Stimulated activated CD4-positive, alpha-beta T cell treated with anti-CD3 and anti-CD28 coated beads, Interleukin-4, amount 100 ng/mL, for 1 hour (primary cell): Measurements from ENCODE around the gene PSMC2.
A peak's percentile ranks its signal among the peaks of the same experiment; 100 is the strongest.

ENCODE experiments used
- DNase-seq: peaks from one replicate; pipeline ENCODE4 v3.0.0-alpha.2; 2020

PSMC2 gene

DNA sequence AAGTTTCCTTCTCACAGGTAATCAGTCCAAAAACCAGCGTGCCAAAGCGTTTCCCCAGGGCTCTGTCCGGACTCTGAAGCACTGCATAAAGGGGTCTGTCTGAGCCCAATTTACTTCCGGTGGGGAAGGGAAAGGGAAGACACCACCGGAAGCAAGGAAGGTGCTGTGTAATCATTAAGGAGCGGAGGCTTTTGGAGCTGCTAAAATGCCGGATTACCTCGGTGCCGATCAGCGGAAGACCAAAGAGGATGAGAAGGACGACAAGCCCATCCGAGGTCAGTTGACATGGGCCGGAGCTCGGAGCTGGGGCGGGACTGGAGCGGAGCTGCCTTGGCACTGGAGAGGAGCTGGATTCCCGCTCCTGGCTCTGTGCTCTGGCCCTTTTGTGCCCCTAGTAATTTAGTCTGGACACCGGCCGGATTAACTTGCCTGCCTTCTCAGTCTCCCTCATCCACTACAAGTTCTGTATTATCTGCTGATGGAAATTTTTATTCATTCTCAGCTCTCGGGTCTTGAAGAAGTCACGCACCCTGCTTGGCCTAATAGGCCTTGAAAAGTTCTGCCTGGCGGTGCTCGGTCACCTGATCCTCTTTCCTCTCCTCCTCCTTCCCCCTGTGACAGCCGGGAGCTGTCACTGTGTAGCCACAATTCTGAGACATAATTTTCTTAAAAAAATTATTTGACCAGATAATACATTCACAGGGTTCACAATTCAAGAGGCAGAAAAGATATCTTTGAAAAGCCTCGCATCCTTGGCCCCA, at the start of gene PSMC2:
Gene PSMC2 (plus strand): TSS at position 137 of the 761 bp plus-strand sequence. CDS start 69 bp downstream, at position 206.
- DNase-seq: peak; percentile 72

DNA sequence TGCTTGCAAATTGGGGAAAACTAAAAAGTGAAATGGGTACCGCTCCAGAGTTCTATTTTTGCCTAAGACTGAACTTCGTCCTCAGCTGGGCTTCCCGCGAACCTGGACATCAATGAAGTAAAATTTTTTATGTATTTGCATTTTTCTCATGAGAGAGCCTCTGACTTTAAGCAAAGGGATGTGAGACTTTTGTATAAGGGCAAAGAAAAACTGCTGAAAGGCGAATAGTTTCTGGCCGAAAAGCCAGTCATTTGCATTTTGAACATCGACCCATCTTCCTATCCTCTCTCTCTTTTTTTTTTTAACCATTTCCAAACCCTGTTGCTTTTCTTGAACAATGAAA, 49.6 kb upstream of the PSMC2 start:
- no peak for DNase-seq

DNA sequence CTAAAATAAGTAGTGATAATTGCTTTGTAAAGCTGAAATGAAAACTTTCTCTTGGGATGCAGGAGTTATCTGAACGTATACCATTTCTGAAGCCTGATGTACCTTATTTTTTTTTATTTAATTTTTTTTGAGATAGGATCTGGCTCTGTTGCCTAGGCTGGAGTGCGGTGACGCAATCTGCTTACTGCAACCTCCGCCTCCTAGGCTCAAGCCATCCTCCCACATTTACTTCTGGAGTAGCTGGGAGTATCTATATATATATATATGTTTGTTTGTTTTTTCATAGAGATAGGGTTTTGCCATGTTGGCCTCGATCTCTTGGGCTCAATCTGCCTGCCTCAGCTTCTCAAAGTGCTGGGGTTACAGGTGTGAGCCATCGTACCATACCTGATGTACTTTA, 47.8 kb upstream of the PSMC2 start:
- DNase-seq: no peak

DNA sequence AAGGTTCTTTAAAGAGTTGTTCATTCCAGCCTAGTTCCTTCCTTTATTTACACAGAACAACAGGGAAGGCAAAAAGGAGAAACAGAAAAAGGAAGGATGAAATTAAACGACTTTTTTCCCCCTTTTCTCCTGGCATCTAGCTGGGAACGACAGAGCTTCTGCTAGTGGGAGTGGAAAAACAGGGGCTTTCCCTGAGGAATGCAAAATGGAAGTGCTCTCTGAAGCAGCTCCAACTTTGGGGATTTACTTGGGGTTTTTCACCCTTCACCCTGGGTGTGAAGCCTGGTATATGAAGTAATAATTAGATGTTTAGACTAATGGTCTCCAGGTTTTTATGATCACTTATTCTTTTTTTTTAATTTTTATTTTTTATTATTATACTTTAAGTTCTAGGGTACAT, 46.0 kb upstream of the PSMC2 start:
- DNase-seq: no peak

DNA sequence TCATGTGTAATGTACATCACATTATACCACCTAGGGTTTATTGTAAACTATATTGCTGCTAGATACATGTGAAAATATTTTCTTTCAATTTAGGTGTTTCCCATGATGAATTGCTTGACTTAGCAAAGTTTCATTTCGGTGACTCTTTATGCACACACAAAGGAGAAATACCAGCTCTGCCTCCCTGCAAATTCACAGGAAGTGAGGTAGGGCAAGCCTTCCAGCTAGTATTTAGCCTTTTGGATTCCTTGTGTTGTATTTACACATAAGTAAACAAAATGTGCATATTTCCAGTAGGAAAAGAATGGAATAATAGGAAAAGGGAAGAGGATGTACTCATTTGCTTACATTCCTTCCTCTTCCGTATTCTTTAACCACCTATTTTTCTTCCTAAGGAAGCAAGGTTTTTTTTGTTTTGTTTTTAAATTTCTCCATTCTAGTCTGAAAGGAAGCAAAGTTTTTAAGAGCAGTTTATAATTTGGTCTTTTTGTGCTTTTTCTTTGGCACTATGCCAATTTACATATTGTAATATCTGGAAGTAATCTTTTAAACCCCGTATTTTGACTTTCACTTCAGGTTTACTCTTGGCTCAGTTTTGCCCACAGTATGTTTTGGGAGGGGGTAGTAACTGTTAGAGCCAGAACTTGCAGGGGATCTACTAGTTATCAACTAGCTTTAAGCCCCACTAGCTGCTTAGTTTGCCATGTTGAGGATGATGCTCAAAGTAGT, 39.8 kb upstream of the PSMC2 start:
- no peak for DNase-seq

DNA sequence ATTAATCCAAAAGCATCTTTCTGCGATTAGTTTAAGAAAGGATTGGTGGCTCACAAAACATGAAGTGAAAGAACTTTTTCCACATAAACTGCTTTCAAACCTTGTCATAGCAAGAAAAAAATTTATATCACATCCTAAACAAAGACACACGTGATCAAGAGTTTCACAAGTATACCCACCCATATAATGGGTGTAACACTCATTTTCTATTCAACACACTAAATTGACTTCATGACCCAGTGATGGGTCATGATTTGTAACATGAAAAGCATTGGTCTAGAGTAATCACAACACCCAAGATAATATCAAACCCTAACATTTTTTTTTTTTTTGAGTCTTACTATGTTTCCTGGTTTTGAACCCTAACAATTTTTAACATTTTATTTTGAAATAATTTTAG, 32.6 kb upstream of the PSMC2 start:
- no peak for DNase-seq

DNA sequence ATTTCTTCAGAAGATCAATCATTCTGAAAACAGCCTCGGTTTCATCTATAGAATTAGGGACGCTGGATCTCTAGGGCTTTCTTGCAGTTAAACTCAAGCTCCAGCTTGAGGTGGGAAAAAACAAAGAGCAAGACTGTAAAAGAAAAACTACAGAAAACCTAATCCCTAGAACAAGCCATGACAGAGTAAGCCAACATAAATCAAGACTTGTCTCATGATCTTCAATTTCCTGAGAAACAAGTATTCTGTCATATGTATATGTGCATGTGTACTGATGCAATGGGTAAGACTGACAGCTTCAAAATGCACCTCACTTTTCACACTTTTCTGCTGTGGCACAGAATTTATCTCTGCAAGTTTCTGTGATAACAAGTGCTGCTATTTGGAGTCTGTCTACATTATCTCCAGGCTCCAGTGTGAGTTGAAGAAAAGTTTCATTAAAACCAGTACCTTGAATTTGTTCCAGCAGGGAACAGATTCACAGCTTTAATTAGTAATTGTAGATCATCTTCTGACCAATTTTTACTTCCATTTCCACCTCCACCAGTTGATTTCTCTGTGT, 31.0 kb upstream of the PSMC2 start:
- DNase-seq: no peak

DNA sequence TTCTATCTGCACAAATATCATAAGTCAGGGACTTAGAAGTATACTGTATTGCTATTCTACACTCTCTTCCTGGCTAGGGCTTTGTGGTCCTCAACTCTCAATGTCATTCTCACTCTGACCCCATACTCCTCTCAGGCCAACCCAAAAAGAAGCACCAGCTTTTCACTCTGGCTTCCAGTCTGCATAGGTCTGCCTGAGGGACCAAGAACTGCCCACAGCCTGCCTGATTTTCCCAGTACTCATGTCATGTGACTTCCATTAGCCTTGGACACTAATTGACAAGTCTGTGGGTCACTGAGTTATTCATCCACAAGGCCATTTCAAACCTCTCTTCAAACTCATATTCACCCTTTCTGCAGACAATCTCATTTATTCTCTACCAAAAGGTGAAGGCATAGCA, 30.4 kb upstream of the PSMC2 start:
- DNase-seq: no peak

DNA sequence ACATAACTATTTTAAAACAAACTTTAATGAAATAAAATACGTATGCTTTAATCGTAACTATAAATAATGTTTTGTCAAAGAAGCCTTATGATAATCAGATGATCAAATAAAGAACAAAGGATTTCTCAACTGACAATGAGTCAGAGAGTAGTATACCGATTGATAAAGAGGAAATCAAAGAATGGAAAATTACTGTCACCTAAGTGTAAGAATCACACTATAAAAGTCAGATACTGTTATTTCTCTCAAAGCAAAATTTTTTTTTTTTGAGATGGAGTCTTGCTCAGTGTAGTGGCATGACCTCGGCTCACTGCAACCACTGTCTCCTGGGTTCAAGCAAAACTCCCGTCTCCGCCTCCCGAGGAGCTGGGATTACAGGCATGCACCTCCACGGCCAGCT, 21.7 kb upstream of the PSMC2 start:
- no peak for DNase-seq

DNA sequence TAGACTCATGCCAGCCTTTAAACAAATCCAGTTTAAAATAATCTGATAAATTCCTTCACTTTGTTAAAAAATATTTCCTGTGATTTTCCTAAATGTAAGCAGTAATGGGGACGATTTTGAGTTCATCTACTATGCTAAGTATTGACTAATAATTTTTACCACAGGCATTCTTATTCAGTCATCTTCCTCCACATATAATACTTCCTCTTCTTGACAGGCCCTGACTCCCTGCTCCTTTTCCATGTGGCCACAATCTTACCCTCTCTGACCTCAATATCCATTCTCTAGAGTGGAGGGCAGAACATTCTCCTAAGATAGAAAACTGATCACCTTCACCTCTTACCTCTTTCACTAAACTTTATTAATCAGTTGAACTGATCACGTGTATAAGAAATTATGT, 10.7 kb upstream of the PSMC2 start:
- no peak for DNase-seq

DNA sequence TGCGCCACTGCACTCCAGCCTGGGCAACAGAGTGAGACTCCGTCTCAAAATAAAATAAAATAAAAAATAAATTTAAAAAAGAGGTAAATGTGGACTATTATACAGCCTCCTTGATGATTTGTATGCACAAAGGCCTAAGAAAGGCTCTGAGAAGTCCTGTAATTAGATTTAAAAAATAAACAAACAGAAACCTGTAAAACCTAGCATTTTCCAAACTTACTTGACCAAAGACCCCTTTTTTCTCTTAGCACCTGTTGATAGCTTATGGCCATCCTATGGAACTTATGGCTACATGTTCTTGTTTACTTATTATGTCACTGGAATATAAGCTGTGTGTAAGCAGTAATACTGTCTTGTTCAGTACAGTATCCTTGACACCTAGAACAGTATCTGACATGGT, 8.6 kb upstream of the PSMC2 start:
- no peak for DNase-seq

DNA sequence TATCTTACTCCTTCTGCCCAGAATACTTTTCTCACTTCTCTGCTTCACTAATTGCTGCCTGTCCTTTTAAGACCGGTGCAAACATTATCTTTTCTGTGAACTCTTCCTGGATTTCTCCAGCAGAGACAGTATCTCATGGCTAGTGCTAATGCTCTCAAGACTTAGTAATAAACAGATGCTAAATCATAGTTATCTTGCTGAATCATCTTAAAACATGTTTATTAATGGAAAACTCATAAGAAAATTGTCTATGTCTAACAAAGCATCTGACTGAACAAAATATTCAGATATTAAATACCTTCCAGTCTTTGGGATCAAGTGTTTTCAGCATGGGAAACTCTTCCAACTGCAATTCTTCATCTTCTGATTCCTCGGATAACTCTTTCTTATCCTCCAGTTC, 6.0 kb upstream of the PSMC2 start:
- DNase-seq: no peak

DNA sequence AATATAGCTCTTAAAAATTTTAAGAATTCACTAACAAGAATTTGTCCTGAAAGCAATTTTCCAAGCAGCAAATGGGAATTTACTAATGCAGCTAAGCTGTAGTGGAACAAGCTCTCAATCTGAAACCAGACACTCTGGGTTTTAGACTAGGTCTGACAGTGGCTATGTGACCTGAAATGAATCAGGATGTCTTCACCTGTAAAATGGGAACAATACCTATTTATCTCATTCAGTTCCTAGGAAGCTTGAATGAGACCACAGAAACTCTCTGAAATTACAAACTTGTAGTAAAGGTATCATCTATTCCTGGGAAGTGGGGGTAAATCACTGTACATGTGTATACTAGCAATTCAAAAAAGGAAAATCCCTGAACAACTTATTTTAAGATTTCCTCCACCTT, 4.1 kb upstream of the PSMC2 start:
- no peak for DNase-seq

DNA sequence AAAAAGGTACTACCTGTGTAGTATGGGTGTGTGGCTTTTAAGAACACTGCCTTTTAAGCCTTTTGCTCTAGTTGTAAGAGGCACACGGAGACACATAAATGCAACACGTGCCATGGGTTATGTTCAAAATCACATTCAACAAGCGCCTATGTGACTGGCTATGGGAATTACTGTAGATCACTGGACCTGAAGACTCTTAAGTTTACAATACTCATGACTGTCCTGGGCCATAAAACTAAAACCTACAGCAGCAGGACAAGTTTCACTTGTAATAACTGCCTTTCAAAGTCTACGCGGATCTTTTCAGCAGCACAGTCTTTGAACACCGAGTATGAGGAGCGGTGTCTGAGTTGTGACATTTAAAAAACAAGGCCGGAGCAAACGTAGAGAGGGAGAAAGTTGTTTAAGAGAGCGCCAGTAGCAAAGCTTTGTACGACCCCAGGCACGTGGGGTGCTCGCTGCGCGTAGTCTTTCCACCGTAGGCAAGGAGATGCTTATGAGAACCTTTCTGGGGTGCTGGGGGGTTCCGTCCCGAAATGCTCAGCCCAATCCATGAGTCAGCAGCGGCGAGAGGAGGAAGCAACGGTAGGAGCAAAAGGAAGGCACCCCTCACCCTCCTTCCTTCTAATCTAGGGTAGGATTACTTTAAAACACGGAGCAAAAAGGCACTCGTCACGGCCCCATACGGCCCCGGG, 3.5 kb upstream of the PSMC2 start:
- DNase-seq: peak; percentile 39

DNA sequence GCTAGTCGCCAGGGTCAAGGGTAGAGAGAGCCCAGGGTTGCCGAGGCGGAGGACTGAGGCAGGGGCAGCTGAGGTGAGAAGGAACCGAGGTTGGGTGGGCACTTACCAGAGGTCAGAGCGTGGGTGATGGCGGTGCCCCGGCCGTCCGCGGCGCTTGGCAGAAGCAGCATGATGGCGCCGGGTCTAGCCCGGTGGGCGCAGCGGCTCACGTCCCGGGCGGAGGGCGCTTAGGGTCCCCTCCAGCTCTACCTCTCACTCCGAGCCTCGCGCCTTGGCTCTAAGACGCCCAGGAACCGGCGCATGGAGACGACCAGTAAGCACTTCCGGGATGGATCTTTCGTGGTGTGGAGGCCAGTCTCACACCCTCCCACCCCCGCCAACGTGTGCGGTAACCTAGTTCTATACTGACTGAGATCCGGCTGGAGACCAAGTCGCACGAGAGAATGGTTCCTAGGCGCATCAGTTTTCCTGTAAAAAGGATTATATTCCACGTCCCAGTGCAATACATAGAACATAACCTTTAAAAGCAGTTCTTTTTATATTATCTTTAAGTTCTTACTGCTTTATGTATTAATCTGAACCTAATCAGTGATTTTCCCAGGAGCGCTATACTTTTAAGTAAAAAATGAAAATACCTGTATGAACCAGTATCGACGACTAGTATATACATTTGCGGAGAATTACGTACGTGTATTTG, 2.8 kb upstream of the PSMC2 start, which contains the start of gene DNAJC2:
Gene DNAJC2 (minus strand): TSS at position 315 of the 697 bp plus-strand sequence. CDS start 145 bp downstream, at position 170.
- DNase-seq: peak; percentile 83

DNA sequence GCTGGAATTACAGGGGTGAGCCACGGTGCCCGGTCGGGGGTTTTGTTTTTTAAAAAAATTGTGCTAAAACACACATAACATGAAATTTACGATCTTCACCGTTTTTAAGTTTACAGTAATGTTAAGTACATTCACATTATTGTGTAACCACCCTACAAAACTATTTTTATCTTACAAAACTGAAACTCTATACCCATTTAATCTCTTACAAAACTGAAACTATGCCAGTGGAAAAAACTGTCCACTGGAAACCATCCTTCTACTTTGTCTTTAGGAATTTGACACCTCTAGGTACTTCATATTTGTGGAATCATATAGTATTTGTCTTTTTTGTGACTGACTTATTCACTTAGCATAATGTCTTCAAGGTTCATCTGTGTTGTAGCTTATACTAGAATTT, 1.0 kb upstream of the PSMC2 start:
- DNase-seq: no peak

DNA sequence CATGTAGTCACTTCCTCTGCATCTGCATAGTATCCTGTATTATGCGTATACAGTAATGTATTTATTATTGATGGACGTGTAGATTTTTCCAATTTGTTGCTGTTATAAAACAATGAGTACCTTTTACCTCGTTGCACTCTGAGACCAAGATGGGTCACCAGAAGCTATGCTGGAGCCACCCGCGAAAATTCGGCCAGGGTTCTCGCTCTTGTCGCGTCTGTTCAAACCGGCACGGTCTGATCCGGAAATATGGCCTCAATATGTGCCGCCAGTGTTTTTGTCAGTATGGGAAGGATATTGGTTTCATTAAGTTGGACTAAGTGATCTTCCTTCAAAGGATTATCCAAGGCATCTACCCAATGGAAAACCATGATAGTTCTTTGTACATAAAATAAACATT, 1.0 kb downstream of the PSMC2 start:
- no peak for DNase-seq

DNA sequence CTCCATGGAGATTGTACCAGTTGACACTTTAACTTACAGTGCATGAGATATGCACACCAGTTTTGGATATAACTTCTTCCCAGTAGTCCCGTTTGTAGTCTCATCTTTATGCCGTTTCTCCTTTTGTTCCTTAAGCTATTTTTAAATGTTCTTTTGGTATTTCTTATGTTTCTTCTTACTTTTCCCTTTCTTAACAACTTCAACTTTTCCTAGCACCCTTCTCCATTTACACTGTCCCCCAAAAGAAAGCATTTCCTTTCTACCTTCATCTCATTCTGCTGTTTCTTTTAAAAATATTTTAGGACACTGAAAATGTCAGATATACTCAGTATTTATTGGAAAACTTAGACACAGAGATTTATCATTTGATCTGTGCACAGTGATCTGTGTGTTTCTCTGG, 1.5 kb downstream of the PSMC2 start:
- no peak for DNase-seq

DNA sequence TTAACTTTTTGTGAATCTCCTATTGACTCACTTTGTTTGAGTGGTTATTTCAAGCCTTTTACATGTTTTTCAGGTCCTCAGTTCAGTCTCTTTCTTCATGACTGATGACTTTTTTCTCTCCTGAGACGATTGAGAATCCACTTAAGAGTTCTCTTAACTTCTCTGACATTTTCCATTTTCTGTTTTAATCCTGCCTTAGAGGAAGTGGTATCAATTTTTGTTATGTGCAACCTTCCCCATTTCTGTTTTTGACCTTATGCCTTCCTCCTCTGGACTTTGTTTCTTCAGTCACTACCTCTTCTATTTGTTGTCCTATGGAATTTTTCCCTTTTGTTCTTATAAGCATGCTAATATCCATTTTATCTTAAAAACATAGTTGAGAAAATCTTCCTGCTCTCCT, 2.4 kb downstream of the PSMC2 start:
- no peak for DNase-seq

DNA sequence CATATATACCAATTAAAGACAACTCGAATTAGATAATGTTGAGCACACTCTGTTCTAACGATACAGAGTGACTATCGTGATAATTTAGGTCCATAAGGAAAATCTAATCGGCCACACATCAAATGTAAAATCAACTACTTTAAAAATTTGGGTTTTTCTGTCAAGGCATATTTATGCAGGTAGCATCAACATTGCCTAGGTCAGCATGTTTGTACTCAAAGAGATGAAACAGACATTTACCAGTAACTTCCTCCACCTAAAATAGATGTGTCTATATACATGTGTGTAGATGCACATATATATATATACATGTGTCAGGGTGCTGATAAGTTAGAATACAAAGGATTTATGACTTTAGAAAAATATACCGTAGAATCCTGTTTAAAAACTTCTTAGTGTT, 22.0 kb downstream of the PSMC2 start:
- DNase-seq: no peak

DNA sequence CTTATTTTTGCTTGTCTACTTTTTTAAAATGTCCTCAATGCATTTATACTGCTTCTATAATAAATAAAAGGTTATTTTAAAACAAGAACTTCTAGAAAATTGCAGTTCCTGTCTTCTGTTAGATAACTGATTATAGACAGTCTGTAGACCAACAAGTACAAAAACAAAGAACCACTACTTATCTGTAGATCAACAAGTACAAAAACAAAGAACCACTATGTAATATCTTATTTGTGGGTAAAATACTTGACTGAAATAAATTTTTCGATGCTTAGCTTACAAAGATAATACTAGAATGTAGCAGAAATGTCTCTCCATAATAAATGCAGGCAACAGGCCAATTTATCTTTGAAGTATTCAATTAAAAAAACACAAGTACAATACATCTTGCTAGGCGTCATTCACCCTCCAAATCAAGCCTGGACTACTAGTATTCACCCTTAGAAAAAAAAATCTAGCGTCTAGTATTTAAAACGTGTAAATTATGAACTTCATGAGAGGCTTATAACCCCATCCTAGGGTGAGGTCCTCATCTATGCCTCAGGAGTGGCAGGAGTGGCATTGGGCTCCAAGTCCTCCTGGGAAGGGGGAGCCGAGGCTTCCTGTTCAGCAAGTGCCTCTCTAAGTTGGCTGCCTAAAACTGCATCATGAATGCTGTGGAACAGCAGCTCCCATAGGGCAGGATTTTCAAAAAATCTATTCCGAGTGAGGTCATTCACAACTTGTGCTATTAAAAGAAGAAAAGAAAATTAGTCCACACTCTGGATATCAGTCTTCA, 26.6 kb downstream of the PSMC2 start:
- no peak for DNase-seq

DNA sequence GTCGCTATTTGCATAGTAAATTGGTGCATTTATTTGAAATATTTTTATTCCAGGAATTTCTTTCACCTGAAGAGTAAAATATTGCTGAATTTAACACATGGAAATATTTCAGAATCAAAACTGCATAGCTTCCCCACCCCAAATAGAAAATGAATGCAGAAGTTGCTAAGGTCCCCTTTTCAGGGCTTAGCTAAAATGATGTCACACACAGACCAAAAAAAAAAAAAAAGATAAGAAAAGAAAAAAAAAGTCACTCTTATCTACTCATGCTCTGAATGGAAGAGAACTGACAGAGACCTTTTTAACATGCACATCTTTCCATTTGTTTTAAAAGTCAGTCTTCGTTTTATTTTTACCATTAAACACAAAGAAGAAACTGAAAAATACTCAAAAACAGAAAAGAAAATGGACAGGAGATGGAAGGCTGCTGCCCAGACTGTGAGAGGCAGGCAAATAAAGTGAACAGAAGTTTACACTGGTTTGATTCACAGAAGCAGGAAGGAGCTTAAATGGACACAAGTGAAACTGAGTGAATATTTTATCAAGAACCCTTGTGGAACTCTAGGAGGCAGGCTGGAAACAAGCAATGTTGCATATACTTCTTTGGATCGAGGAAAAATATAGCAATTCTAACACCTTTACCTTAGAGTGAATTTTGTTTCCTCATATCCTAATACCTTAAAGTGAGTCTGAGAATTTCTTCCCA, 32.0 kb downstream of the PSMC2 start:
- DNase-seq: no peak
